AG09319 (cell line): ENCODE data around the gene STRADA.

Experiments used
- DNase-seq: peaks from one replicate; pipeline ENCODE4 v3.0.0-alpha.2; 2010; ENCODE audit warnings: low read depth; ENCODE audit errors: extremely low read depth
- TF ChIP-seq, protein P1 (sequence below): IDR thresholded peaks from 2 replicates; pipeline ENCODE4 v1.5.1; 2011; ENCODE audit warnings: low read depth, mild to moderate bottlenecking, inconsistent platforms, low read length, moderate library complexity

Gene STRADA

DNA sequence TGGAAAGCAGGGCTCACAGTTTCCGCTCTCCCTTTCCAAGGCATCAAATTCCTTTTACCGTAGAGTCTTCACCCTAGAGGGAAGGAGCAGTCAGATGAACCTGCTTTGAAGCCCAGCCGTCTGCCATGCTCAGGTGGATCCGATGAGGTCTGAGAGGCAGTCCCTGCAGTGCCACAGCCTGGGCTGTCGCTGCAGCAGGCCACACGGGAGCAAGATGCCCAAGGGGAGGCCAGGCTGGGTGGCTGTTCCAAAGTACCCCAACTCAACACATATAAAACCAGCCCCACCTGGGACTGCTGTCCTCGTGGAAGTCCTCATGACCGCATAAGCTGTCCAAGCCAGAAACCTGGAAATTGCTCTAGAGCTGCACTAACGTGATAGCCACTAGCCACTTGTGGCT is 36.8 kb downstream of the STRADA start:
- no peak for DNase-seq
- TF ChIP-seq, protein P1, sequence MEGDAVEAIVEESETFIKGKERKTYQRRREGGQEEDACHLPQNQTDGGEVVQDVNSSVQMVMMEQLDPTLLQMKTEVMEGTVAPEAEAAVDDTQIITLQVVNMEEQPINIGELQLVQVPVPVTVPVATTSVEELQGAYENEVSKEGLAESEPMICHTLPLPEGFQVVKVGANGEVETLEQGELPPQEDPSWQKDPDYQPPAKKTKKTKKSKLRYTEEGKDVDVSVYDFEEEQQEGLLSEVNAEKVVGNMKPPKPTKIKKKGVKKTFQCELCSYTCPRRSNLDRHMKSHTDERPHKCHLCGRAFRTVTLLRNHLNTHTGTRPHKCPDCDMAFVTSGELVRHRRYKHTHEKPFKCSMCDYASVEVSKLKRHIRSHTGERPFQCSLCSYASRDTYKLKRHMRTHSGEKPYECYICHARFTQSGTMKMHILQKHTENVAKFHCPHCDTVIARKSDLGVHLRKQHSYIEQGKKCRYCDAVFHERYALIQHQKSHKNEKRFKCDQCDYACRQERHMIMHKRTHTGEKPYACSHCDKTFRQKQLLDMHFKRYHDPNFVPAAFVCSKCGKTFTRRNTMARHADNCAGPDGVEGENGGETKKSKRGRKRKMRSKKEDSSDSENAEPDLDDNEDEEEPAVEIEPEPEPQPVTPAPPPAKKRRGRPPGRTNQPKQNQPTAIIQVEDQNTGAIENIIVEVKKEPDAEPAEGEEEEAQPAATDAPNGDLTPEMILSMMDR: no peak

DNA sequence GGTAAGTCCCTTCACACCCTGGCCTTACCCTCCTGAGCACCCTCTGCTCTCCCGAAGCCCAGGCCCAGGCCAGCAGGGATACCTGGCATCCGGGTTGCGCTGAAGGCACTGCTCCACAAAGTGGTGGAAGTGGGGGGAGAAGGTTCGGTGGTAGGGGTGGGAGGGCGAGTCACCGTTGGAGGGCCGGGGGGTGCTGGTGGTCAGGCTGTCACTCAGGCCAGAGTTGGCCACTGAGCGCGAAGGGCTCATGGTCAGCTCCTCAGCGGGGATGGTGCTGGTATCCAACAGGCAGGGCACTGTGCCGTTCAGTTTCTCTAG is 37.4 kb downstream of the STRADA start:
- no peak for DNase-seq
- TF ChIP-seq, protein P1: no peak

- DNase-seq: no peak
- TF ChIP-seq, protein P1: no peak
These were observed 37.9 kb downstream of the STRADA start for GRCh38 chr17:63703556-63704258.

DNA sequence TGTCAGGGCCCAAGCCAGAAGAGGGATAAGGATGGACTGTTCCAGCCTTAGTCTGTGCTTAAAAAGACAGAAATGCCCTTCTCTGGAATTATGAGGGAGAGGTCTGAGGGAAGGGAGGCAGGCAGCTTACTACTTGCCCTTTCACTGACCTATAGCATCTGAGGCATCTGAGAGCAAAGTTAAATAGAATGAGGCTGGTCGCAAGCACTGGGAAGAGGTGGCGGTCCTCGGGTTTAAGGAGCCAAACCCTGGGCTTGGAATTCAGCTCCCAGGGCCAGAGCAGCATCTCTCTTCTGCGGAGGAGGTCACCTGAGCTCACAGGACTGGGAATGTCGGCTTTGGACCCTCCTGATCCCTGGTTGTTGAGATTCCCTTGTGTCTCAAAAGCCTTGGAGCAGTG is 38.6 kb downstream of the STRADA start:
- TF ChIP-seq, protein P1: no peak
- DNase-seq: no peak

DNA sequence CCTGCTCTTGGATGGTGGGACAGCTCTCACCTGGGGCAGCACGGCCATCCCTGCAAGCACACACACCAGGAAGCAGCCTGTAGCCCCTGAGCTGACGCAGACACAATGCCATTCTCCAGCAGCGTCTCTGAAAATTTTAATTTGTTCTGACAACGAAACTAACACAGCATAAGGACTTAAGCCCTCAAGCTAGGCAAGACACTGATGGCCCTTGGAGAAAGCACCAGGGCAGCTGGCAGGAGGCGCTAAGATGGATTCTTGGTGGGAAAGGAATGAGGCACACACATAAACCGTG is 38.9 kb downstream of the STRADA start:
- no peak for DNase-seq

GRCh38 chr17:63701868-63702720 is 39.5 kb downstream of the STRADA start:
- TF ChIP-seq, protein P1: no peak
- no peak for DNase-seq

More for the DNA sequence above, 38.9 kb downstream of the STRADA start:
- TF ChIP-seq, protein P1: no peak

DNA sequence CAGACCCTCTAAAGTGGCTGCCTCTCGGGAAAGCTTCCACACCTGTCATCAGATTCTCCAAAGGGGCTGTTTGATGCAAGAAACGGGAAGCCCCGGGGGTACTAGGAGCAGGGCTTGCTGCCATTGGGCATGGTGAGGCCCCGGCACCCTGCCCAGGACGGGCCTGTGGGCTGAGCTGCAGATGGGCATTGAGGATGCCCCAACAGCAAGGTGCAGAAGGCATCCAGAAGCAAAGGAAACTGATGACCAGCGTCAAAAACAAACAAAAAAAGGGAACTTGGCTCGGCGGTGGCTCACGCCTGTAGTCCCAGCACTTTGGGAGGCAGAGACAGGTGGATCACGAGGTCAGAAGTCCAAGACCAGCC is 40.2 kb downstream of the STRADA start:
- DNase-seq: no peak
- TF ChIP-seq, protein P1: no peak
